ENCODE data around the gene RBMS2.
"Not testable (repeated sequence)": the region's sequence is repeated elsewhere in the genome, so short reads cannot be mapped to it uniquely, and the experiment has no call there.

The RBMS2 gene

GRCh38 chr12:56577248-56577647 is 55.6 kb downstream of the RBMS2 start:
- H3K4me2 ChIP-seq (ENCODE audit: low read length); H3K9me3 ChIP-seq (ENCODE audit: insufficient read depth, low read depth, low read length); H2BK5ac ChIP-seq (ENCODE audit: low read depth, low read length, poor library complexity); H3K23ac ChIP-seq (ENCODE audit: low read length); H3K14ac ChIP-seq (ENCODE audit: low read length); H3K18ac ChIP-seq (ENCODE audit: low read length); H3K4ac ChIP-seq (ENCODE audit: low read depth, low read length); H4K8ac ChIP-seq (ENCODE audit: low read depth, low read length); H3K79me2 ChIP-seq (ENCODE audit: control insufficient read depth, insufficient read depth, low read length, poor library complexity); H3K79me1 ChIP-seq (ENCODE audit: low read length); H2BK120ac ChIP-seq (ENCODE audit: insufficient read depth, low read length, poor library complexity); H3K4me3 ChIP-seq (ENCODE audit: low read depth, low read length); H3K27ac ChIP-seq (ENCODE audit: low read depth, low read length); H3K27me3 ChIP-seq (ENCODE audit: insufficient read depth, low read length); H4K12ac ChIP-seq (ENCODE audit: low read depth, low read length); DNase-seq; H2AFZ ChIP-seq (ENCODE audit: insufficient read depth, low read length, poor library complexity); H2BK12ac ChIP-seq (ENCODE audit: low read length); H3K4me1 ChIP-seq (ENCODE audit: control insufficient read depth in 1 of 2, insufficient read depth in 2 of 2, low read length in 2 of 2); H3K9ac ChIP-seq (ENCODE audit: low read length); H4K91ac ChIP-seq (ENCODE audit: low read depth, low read length); H2AK5ac ChIP-seq (ENCODE audit: low read length): not testable (repeated sequence)
- WGBS (ENCODE audit: extremely low coverage, insufficient coverage, insufficient read length) = no CpG with 5 or more reads among the region's 7 CpGs
- peaks cover 17 to 26% of the 10 kb centered on the region in 2 experiments for H3K36me3 ChIP-seq (ENCODE audit: control insufficient read depth in 1 of 2, insufficient read depth in 2 of 2, low read length in 2 of 2)

- Histone ChIP-seq H3K4me2 (ENCODE audit: low read length) (no peak overlapping the region), H3K18ac (ENCODE audit: low read length) (no peak overlapping the region), H3K4me1 (ENCODE audit: control insufficient read depth in 1 of 2, insufficient read depth in 2 of 2, low read length in 2 of 2) (no peaks in the 10 kb centered on the region), H3K27me3 (ENCODE audit: insufficient read depth, low read length) (no peaks in the 10 kb centered on the region), H3K14ac (ENCODE audit: low read length) (no peak overlapping the region), H3K4ac (ENCODE audit: low read depth, low read length) (peak overlapping the region; percentile 36), H3K27ac (ENCODE audit: low read depth, low read length) (no peak overlapping the region), H2BK12ac (ENCODE audit: low read length) (no peak overlapping the region), H2AK5ac (ENCODE audit: low read length) (no peak overlapping the region), H4K8ac (ENCODE audit: low read depth, low read length) (no peak overlapping the region), H3K23ac (ENCODE audit: low read length) (no peak overlapping the region), H3K9ac (ENCODE audit: low read length) (no peak overlapping the region), H3K79me1 (ENCODE audit: low read length) (no peaks in the 10 kb centered on the region), H3K4me3 (ENCODE audit: low read depth, low read length) (no peak overlapping the region), H2BK120ac (ENCODE audit: insufficient read depth, low read length, poor library complexity) (no peak overlapping the region), H3K9me3 (ENCODE audit: insufficient read depth, low read depth, low read length) (no peaks in the 10 kb centered on the region), H3K79me2 (ENCODE audit: control insufficient read depth, insufficient read depth, low read length, poor library complexity) (no peaks in the 10 kb centered on the region), H3K36me3 (ENCODE audit: control insufficient read depth in 1 of 2, insufficient read depth in 2 of 2, low read length in 2 of 2) (peaks cover 19 to 28% of the 10 kb centered on the region in 2 experiments), H2AFZ (ENCODE audit: insufficient read depth, low read length, poor library complexity) (no peak overlapping the region), H4K91ac (ENCODE audit: low read depth, low read length) (no peak overlapping the region), H2BK5ac (ENCODE audit: low read depth, low read length, poor library complexity) (no peak overlapping the region), H4K12ac (ENCODE audit: low read depth, low read length) (no peak overlapping the region)
- WGBS (ENCODE audit: extremely low coverage, insufficient coverage, insufficient read length) = no CpG with 5 or more reads among the region's 10 CpGs
- no peak for DNase-seq
These were observed 57.4 kb downstream of the RBMS2 start for GRCh38 chr12:56578983-56579546.

GRCh38 chr12:56581418-56582145 is 60.0 kb downstream of the RBMS2 start:
- Histone ChIP-seq H3K79me1 (ENCODE audit: low read length) (no peaks in the 10 kb centered on the region), H3K4me1 (ENCODE audit: control insufficient read depth in 1 of 2, insufficient read depth in 2 of 2, low read length in 2 of 2) (no peaks in the 10 kb centered on the region), H4K91ac (ENCODE audit: low read depth, low read length) (no peak overlapping the region), H2AFZ (ENCODE audit: insufficient read depth, low read length, poor library complexity) (no peak overlapping the region), H3K36me3 (ENCODE audit: control insufficient read depth in 1 of 2, insufficient read depth in 2 of 2, low read length in 2 of 2) (peaks cover 15 to 22% of the 10 kb centered on the region in 2 experiments), H4K8ac (ENCODE audit: low read depth, low read length) (no peak overlapping the region), H3K14ac (ENCODE audit: low read length) (no peak overlapping the region), H3K18ac (ENCODE audit: low read length) (no peak overlapping the region), H3K4me3 (ENCODE audit: low read depth, low read length) (no peak overlapping the region), H2BK120ac (ENCODE audit: insufficient read depth, low read length, poor library complexity) (no peak overlapping the region), H3K4ac (ENCODE audit: low read depth, low read length) (no peak overlapping the region), H2BK5ac (ENCODE audit: low read depth, low read length, poor library complexity) (no peak overlapping the region), H3K9ac (ENCODE audit: low read length) (no peak overlapping the region), H3K27ac (ENCODE audit: low read depth, low read length) (no peak overlapping the region), H3K23ac (ENCODE audit: low read length) (no peak overlapping the region), H3K4me2 (ENCODE audit: low read length) (no peak overlapping the region), H2BK12ac (ENCODE audit: low read length) (no peak overlapping the region), H3K27me3 (ENCODE audit: insufficient read depth, low read length) (no peaks in the 10 kb centered on the region), H2AK5ac (ENCODE audit: low read length) (no peak overlapping the region), H3K9me3 (ENCODE audit: insufficient read depth, low read depth, low read length) (no peaks in the 10 kb centered on the region), H3K79me2 (ENCODE audit: control insufficient read depth, insufficient read depth, low read length, poor library complexity) (no peaks in the 10 kb centered on the region), H4K12ac (ENCODE audit: low read depth, low read length) (no peak overlapping the region)
- WGBS (ENCODE audit: extremely low coverage, insufficient coverage, insufficient read length) = no CpG with 5 or more reads among the region's 10 CpGs
- no peak for DNase-seq

- Histone ChIP-seq H3K4ac (ENCODE audit: low read depth, low read length) (no peak overlapping the region), H2BK12ac (ENCODE audit: low read length) (no peak overlapping the region), H3K4me1 (ENCODE audit: control insufficient read depth in 1 of 2, insufficient read depth in 2 of 2, low read length in 2 of 2) (no peaks in the 10 kb centered on the region), H3K36me3 (ENCODE audit: control insufficient read depth in 1 of 2, insufficient read depth in 2 of 2, low read length in 2 of 2) (peaks cover 32 to 49% of the 10 kb centered on the region in 2 experiments), H4K12ac (ENCODE audit: low read depth, low read length) (no peak overlapping the region), H3K79me2 (ENCODE audit: control insufficient read depth, insufficient read depth, low read length, poor library complexity) (no peaks in the 10 kb centered on the region), H3K79me1 (ENCODE audit: low read length) (no peaks in the 10 kb centered on the region), H4K8ac (ENCODE audit: low read depth, low read length) (no peak overlapping the region), H3K23ac (ENCODE audit: low read length) (no peak overlapping the region), H3K27ac (ENCODE audit: low read depth, low read length) (no peak overlapping the region), H2BK120ac (ENCODE audit: insufficient read depth, low read length, poor library complexity) (no peak overlapping the region), H3K9ac (ENCODE audit: low read length) (no peak overlapping the region), H2AK5ac (ENCODE audit: low read length) (no peak overlapping the region), H3K4me2 (ENCODE audit: low read length) (no peak overlapping the region), H2BK5ac (ENCODE audit: low read depth, low read length, poor library complexity) (no peak overlapping the region), H2AFZ (ENCODE audit: insufficient read depth, low read length, poor library complexity) (no peak overlapping the region), H3K9me3 (ENCODE audit: insufficient read depth, low read depth, low read length) (no peaks in the 10 kb centered on the region), H3K4me3 (ENCODE audit: low read depth, low read length) (no peak overlapping the region), H4K91ac (ENCODE audit: low read depth, low read length) (no peak overlapping the region), H3K14ac (ENCODE audit: low read length) (no peak overlapping the region), H3K27me3 (ENCODE audit: insufficient read depth, low read length) (no peaks in the 10 kb centered on the region), H3K18ac (ENCODE audit: low read length) (no peak overlapping the region)
- WGBS (ENCODE audit: extremely low coverage, insufficient coverage, insufficient read length) = no CpG with 5 or more reads among the region's 4 CpGs
- DNase-seq = no peak
These were observed 63.5 kb downstream of the RBMS2 start for GRCh38 chr12:56585098-56585497.
